OCI-LY7 (cell line): ENCODE results near the gene CLEC16A. TPM values are rescaled to one million over a fixed set of nuclear protein-coding genes. Genes with fewer than 3 reads are reported as not detected.

Experiments
- BruUV-seq: library from RNA; stranded (reverse); fragments of 400-500 nt; replicated peaks from 2 replicates; lab custom pipeline; 2021; lab: Mats Ljungman, UMichigan
- CTCF ChIA-PET: fragments of 300-600 bp; sonication (Branson Sonifier 250); formaldehyde crosslinking; loops from one replicate; lab custom pipeline; 2022; ENCODE audit warnings: antibody characterized with exemption; ENCODE audit not compliant: unreplicated experiment; lab: Charles Lee
- POLR2A ChIA-PET: fragments of 300-600 bp; sonication (Branson Sonifier 250); formaldehyde crosslinking; loops from one replicate; lab custom pipeline; 2022; ENCODE audit warnings: antibody characterized with exemption; lab: Charles Lee
- DNase-seq: peaks from one replicate; pipeline ENCODE4 v3.0.0-alpha.2; 2015; ENCODE audit warnings: low spot score
- H2AFZ ChIP-seq: fragments of 200-600 bp; sonication (generic), shearing (Covaris generic); 2 replicates; pipeline ENCODE4 v1.6.1; 2014; ENCODE audit warnings: mild to moderate bottlenecking, antibody characterized with exemption, low read length, moderate library complexity
- H3K27ac ChIP-seq: fragments of 200-600 bp; sonication (generic); 2 replicates; pipeline ENCODE4 v1.5.1; 2014; ENCODE audit warnings: mixed run types, low read depth, mild to moderate bottlenecking, moderate library complexity, low read length, inconsistent platforms; ENCODE audit not compliant: poor library complexity, severe bottlenecking
- H3K36me3 ChIP-seq: fragments of 200-600 bp; sonication (generic); 2 replicates; pipeline ENCODE4 v1.6.1; 2014; ENCODE audit warnings: mild to moderate bottlenecking, antibody characterized with exemption, low read length, moderate library complexity, mixed read lengths; ENCODE audit not compliant: insufficient read depth
- H3K4me1 ChIP-seq: fragments of 200-600 bp; sonication (generic); 2 replicates; pipeline ENCODE4 v1.5.1; 2014; ENCODE audit warnings: mild to moderate bottlenecking, low read length; ENCODE audit not compliant: insufficient read depth, poor library complexity, severe bottlenecking
- H3K4me2 ChIP-seq: fragments of 200-600 bp; sonication (generic); 2 replicates; pipeline ENCODE4 v1.6.1; 2014; ENCODE audit warnings: mild to moderate bottlenecking, low read length
- H3K4me3 ChIP-seq: fragments of 200-600 bp; sonication (generic); 2 replicates; pipeline ENCODE4 v1.5.1; 2014; ENCODE audit warnings: mild to moderate bottlenecking, low read depth, low read length; ENCODE audit not compliant: poor library complexity, severe bottlenecking
- H3K79me2 ChIP-seq: fragments of 200-600 bp; sonication (generic); 2 replicates; pipeline ENCODE4 v1.6.1; 2016; ENCODE audit warnings: low read depth, mild to moderate bottlenecking, low read length, moderate library complexity, mixed read lengths; ENCODE audit not compliant: insufficient read depth
- H3K9me2 ChIP-seq: fragments of 200-600 bp; sonication (generic); 2 replicates; pipeline ENCODE4 v1.6.1; 2016; ENCODE audit warnings: mild to moderate bottlenecking, low read length, mixed read lengths; ENCODE audit not compliant: insufficient read depth
- H3K9me3 ChIP-seq: fragments of 200-600 bp; sonication (generic); 2 replicates; pipeline ENCODE4 v1.6.1; 2014; ENCODE audit warnings: mild to moderate bottlenecking, mixed run types, low read length, mixed read lengths
- H4K20me1 ChIP-seq: fragments of 200-600 bp; sonication (generic); 2 replicates; pipeline ENCODE4 v1.6.1; 2014; ENCODE audit warnings: mild to moderate bottlenecking, antibody characterized with exemption, low read length, moderate library complexity, mixed read lengths; ENCODE audit not compliant: insufficient read depth
- EZH2phosphoT487 ChIP-seq: fragments of 200-600 bp; sonication (generic); IDR thresholded peaks from 2 replicates; pipeline ENCODE4 v1.6.1; 2018; ENCODE audit warnings: low read depth, borderline replicate concordance, mild to moderate bottlenecking, mixed run types, antibody characterized with exemption, low read length, moderate library complexity, mixed read lengths
- intact Hi-C: fragments of 100-400 bp; cut with micrococcal nuclease; formaldehyde crosslinking; loops from one replicate; pipeline ENCODE4 v1.10.0; 2022; ENCODE audit not compliant: unreplicated experiment
- total RNA-seq, 2 experiments: library from RNA; depleted of rRNA in 1 of 2; stranded (reverse); fragments of >200 nt in 1 of 2; shearing (Covaris generic) in 1 of 2; gene quantifications; 2 replicates each; pipeline ENCODE4 v1.2.3, GENCODE V29; 2014 to 2022
- TF ChIP-seq, protein P1 (sequence below): fragments of 200-600 bp; sonication (generic); conservative IDR thresholded peaks from 2 replicates; pipeline ENCODE4 v1.5.1; 2014; ENCODE audit warnings: mild to moderate bottlenecking, antibody characterized with exemption, low read length, moderate library complexity, mixed read lengths

The CLEC16A gene
- total RNA-seq, 2 experiments from 2014 or later: 26.2 to 50.9 TPM

DNA sequence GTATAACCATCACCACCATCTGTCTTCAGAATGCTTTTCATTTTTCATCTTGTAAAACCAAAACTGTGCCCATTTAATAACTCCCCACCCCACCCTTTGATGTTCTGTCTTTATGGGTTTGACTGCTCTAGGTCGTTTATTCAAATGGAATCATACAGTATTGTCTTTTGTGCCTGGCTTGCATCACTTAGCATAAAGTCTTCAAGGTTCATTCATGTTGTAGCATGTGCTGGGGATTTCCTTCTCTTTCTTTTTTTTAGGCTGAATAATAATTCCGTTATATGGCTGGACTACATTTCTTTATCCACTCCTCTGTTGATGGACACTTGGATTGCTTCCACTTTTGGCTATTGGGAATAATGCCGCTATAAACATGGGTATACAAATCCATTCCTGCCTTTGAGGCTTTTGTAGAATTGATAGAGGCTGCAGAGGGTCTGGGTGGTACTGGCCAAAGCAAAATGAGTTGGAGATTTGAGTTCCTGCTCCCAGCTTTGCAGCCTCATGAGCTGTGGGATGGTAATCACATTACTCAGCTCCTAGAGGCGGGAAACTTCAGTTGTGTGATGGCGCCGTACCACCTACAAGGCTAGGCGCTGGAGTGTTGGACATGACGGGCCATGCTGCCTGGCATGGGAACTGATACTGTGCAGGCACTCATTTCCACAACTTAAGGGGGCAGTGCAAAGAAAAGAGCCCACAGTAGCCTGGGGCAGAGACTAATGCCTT is 64.8 kb downstream of the CLEC16A start:
- Histone ChIP-seq H3K79me2 (no peaks in the 10 kb centered on the region), H3K9me2 (no peaks in the 10 kb centered on the region), H4K20me1 (no peaks in the 10 kb centered on the region), H3K9me3 (no peaks in the 10 kb centered on the region), H3K27ac (no peak overlapping the region), H3K4me2 (no peak overlapping the region), H3K4me1 (no peaks in the 10 kb centered on the region), H2AFZ (no peak overlapping the region), H3K36me3 (peaks cover 51% of the 10 kb centered on the region), H3K4me3 (no peak overlapping the region)
- POLR2A ChIA-PET: no interaction called here
- intact Hi-C loops: no loop called here
- CTCF ChIA-PET: no interaction called here
- no TSS peak for BruUV-seq
- no peak for TF ChIP-seq EZH2phosphoT487
- TF ChIP-seq, protein P1, sequence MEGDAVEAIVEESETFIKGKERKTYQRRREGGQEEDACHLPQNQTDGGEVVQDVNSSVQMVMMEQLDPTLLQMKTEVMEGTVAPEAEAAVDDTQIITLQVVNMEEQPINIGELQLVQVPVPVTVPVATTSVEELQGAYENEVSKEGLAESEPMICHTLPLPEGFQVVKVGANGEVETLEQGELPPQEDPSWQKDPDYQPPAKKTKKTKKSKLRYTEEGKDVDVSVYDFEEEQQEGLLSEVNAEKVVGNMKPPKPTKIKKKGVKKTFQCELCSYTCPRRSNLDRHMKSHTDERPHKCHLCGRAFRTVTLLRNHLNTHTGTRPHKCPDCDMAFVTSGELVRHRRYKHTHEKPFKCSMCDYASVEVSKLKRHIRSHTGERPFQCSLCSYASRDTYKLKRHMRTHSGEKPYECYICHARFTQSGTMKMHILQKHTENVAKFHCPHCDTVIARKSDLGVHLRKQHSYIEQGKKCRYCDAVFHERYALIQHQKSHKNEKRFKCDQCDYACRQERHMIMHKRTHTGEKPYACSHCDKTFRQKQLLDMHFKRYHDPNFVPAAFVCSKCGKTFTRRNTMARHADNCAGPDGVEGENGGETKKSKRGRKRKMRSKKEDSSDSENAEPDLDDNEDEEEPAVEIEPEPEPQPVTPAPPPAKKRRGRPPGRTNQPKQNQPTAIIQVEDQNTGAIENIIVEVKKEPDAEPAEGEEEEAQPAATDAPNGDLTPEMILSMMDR: no peak
- DNase-seq: no peak

DNA sequence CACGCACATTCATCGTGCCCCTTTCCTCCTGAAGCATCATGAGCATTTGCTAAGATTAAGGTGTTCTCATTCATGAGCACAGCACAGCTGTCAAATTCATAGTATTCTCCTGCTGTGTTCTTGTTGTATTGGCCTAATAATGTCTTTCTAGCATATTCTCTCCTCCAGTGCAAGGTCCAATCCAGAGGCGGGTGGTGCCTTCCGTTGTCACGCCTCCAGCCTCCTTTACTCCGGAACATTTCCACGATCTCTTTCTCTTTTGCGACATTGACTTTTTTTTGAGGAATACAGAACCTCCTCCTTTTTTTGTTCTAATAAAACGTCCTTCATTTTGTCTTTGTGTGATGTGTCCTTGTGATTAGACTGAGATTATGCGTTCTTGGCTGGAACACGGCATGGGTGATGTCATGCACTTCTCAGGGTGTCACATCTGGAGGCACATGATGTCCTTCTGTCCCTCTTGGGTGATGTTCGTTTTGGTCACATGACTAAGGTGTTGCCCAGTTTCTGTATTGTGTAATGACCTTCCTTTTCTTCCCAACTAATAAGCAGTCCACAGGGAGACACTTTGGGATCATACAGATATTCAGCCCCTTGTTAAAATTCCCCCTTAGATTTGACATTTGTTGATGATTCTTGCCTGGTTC is 66.3 kb downstream of the CLEC16A start:
- ChIA-PET POLR2A (no interaction called here), CTCF (no interaction called here)
- H3K36me3 ChIP-seq: peaks cover 38% of the 10 kb centered on the region
- H3K9me3 ChIP-seq: no peaks in the 10 kb centered on the region
- intact Hi-C loops: no loop called here
- H3K4me3 ChIP-seq: no peak overlapping the region
- no peaks in the 10 kb centered on the region for H3K4me1 ChIP-seq
- no TSS peak for BruUV-seq
- H3K4me2 ChIP-seq: no peak overlapping the region
- H2AFZ ChIP-seq: no peak overlapping the region
- H3K9me2 ChIP-seq: no peaks in the 10 kb centered on the region
- DNase-seq: no peak
- TF ChIP-seq EZH2phosphoT487: no peak
- TF ChIP-seq, protein P1: no peak
- no peaks in the 10 kb centered on the region for H4K20me1 ChIP-seq
- H3K79me2 ChIP-seq: no peaks in the 10 kb centered on the region
- no peak overlapping the region for H3K27ac ChIP-seq

DNA sequence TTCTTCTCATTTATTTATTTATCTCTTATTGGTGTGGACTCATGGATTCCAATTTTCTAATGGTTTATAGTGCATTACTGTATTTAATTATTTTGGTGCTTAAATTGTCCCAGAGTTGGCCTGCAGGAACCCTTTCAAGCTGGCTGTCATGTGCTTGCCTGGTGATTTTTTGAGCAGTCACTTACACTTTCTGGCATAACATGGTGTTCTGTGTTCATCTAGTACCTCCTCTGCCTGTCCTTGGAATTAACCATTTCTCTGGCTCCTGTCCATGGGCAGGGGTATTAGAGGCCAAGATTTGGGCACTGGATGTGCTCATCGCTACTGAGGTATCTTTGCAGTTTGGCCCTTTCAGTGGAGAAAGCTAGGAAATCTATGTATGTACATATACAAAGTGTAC is 67.0 kb downstream of the CLEC16A start:
- H3K36me3 ChIP-seq: peaks cover 33% of the 10 kb centered on the region
- DNase-seq: no peak
- no TSS peak for BruUV-seq
- no peak overlapping the region for H3K4me3 ChIP-seq
- TF ChIP-seq, protein P1: no peak
- no peak for TF ChIP-seq EZH2phosphoT487
- H3K27ac ChIP-seq: no peak overlapping the region
- H4K20me1 ChIP-seq: no peaks in the 10 kb centered on the region
- POLR2A ChIA-PET: no interaction called here
- no peaks in the 10 kb centered on the region for H3K9me3 ChIP-seq
- CTCF ChIA-PET: no interaction called here
- H2AFZ ChIP-seq: no peak overlapping the region
- intact Hi-C loops: no loop called here
- no peak overlapping the region for H3K4me2 ChIP-seq
- H3K9me2 ChIP-seq: no peaks in the 10 kb centered on the region
- H3K4me1 ChIP-seq: no peaks in the 10 kb centered on the region
- no peaks in the 10 kb centered on the region for H3K79me2 ChIP-seq
